ENCODE data around the gene PDZD8. TPM values are rescaled to one million over a fixed set of nuclear protein-coding genes. Genes with fewer than 3 reads are reported as not detected.

The PDZD8 gene
- total RNA-seq = 21.0 TPM

GRCh38 chr10:117375360-117376178 lies at the start of gene PDZD8:
PDZD8 (minus strand) TSS chr10:117375440; CDS start chr10:117375227, 213 bp downstream.
- Histone ChIP-seq H3K27ac (peak within 1 kb of the TSS; percentile 96 to 97), H3K36me3 (no peaks in the 10 kb centered on the region), H3K9me3 (no peaks in the 10 kb centered on the region), H3K27me3 (no peaks in the 10 kb centered on the region), H3K4me3 (peak within 1 kb of the TSS; percentile 92 to 96), H3K4me1 (peaks cover 0 to 13% of the 10 kb centered on the region in 2 donors)
- intact Hi-C loops (cut with DNase I) = loop anchor here (1.0 to 10.0 kb wide), 6 partner anchors 67 to 1379 kb away; partner anchors contain the start of genes CACUL1, EMX2, FAM204A and HSPA12A
- no peak for TF ChIP-seq CTCF (IDR thresholded peaks at IDR 0.05)
- peak; percentile 68 to 96 for DNase-seq (ENCODE audit: low spot score in 2 of 2)

- H3K4me1 ChIP-seq = no peaks in the 10 kb centered on the region
- DNase-seq (ENCODE audit: low spot score in 2 of 2) = no peak
- TF ChIP-seq CTCF (IDR thresholded peaks at IDR 0.05) = no peak
- no peak overlapping the region for H3K4me3 ChIP-seq
- intact Hi-C loops (cut with DNase I) = no loop called here
- H3K27ac ChIP-seq = no peak overlapping the region
- no peaks in the 10 kb centered on the region for H3K27me3 ChIP-seq
- no peaks in the 10 kb centered on the region for H3K36me3 ChIP-seq
- no peaks in the 10 kb centered on the region for H3K9me3 ChIP-seq
These were observed 48.9 kb upstream of the PDZD8 start for GRCh38 chr10:117424171-117424570.

GRCh38 chr10:117421985-117422384 lies 46.7 kb upstream of the PDZD8 start:
- Histone ChIP-seq H3K27me3 (no peaks in the 10 kb centered on the region), H3K4me3 (no peak overlapping the region), H3K4me1 (no peaks in the 10 kb centered on the region), H3K27ac (no peak overlapping the region), H3K9me3 (no peaks in the 10 kb centered on the region), H3K36me3 (no peaks in the 10 kb centered on the region)
- TF ChIP-seq CTCF (IDR thresholded peaks at IDR 0.05) = no peak
- intact Hi-C loops (cut with DNase I) = no loop called here
- DNase-seq (ENCODE audit: low spot score in 2 of 2) = no peak

- intact Hi-C loops (cut with DNase I) = no loop called here
- Histone ChIP-seq H3K4me3 (no peak overlapping the region), H3K27ac (no peak overlapping the region), H3K27me3 (no peaks in the 10 kb centered on the region), H3K9me3 (no peaks in the 10 kb centered on the region), H3K36me3 (no peaks in the 10 kb centered on the region), H3K4me1 (no peaks in the 10 kb centered on the region)
- no peak for TF ChIP-seq CTCF (IDR thresholded peaks at IDR 0.05)
- DNase-seq (ENCODE audit: low spot score in 2 of 2) = no peak
These were observed 45.5 kb upstream of the PDZD8 start for GRCh38 chr10:117420768-117421167.

- intact Hi-C loops (cut with DNase I) = no loop called here
- Histone ChIP-seq H3K4me3 (no peak overlapping the region), H3K27me3 (no peaks in the 10 kb centered on the region), H3K27ac (no peak overlapping the region), H3K4me1 (no peaks in the 10 kb centered on the region), H3K9me3 (no peaks in the 10 kb centered on the region), H3K36me3 (no peaks in the 10 kb centered on the region)
- TF ChIP-seq CTCF (IDR thresholded peaks at IDR 0.05) = no peak
- no peak for DNase-seq (ENCODE audit: low spot score in 2 of 2)
These were observed 44.7 kb upstream of the PDZD8 start for GRCh38 chr10:117419921-117420320.

Data from ascending aorta (tissue), 2 donors.